Liver (tissue), 3 donors: ENCODE measurements around the gene CLCNKB.

Experiments used
- CTCF ChIP-seq: fragments of 150-350 bp; IDR thresholded peaks from 2 replicates; pipeline ENCODE4 v1.5.1; 2017; ENCODE audit warnings: improper control_type of control experiment, low read depth, low read length; ENCODE audit not compliant: missing input control
- HNF4A ChIP-seq, 2 donors: conservative IDR thresholded peaks; 2 replicates each; pipeline ENCODE4 v1.6.1; 2016; ENCODE audit warnings: antibody characterized with exemption in 2 of 2, mild to moderate bottlenecking in 2 of 2
- RAD21 ChIP-seq, 2 donors: IDR thresholded peaks; 2 replicates each; pipeline ENCODE4 v1.6.1; 2016; ENCODE audit warnings: antibody characterized with exemption in 2 of 2, mild to moderate bottlenecking in 2 of 2
- REST ChIP-seq: IDR thresholded peaks from 2 replicates; pipeline ENCODE4 v1.6.1; 2016; ENCODE audit warnings: antibody characterized with exemption, mild to moderate bottlenecking
- TAF1 ChIP-seq: conservative IDR thresholded peaks from 2 replicates; pipeline ENCODE4 v1.6.1; 2016; ENCODE audit warnings: antibody characterized with exemption, mild to moderate bottlenecking
- TF ChIP-seq, protein P1 (sequence below): IDR thresholded peaks from 2 replicates; pipeline ENCODE4 v1.6.1; 2016; ENCODE audit warnings: antibody characterized with exemption
- TF ChIP-seq, protein P2 (sequence below): IDR thresholded peaks from 2 replicates; pipeline ENCODE4 v1.6.1; 2016; ENCODE audit warnings: antibody characterized with exemption
- TF ChIP-seq, protein P3 (sequence below): IDR thresholded peaks from 2 replicates; pipeline ENCODE4 v1.6.1; 2016; ENCODE audit warnings: antibody characterized with exemption
- donor health status: healthy.
- donor health status: healthy.

- TF ChIP-seq REST (no peak), CTCF (no peak), HNF4A (conservative IDR thresholded peaks at IDR 0.05) (no peak), RAD21 (IDR thresholded peaks at IDR 0.05) (no peak), TAF1 (no peak)
- TF ChIP-seq, protein P1, sequence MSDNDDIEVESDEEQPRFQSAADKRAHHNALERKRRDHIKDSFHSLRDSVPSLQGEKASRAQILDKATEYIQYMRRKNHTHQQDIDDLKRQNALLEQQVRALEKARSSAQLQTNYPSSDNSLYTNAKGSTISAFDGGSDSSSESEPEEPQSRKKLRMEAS = no peak
- TF ChIP-seq, protein P2, sequence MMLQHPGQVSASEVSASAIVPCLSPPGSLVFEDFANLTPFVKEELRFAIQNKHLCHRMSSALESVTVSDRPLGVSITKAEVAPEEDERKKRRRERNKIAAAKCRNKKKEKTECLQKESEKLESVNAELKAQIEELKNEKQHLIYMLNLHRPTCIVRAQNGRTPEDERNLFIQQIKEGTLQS = no peak
- TF ChIP-seq, protein P3, sequence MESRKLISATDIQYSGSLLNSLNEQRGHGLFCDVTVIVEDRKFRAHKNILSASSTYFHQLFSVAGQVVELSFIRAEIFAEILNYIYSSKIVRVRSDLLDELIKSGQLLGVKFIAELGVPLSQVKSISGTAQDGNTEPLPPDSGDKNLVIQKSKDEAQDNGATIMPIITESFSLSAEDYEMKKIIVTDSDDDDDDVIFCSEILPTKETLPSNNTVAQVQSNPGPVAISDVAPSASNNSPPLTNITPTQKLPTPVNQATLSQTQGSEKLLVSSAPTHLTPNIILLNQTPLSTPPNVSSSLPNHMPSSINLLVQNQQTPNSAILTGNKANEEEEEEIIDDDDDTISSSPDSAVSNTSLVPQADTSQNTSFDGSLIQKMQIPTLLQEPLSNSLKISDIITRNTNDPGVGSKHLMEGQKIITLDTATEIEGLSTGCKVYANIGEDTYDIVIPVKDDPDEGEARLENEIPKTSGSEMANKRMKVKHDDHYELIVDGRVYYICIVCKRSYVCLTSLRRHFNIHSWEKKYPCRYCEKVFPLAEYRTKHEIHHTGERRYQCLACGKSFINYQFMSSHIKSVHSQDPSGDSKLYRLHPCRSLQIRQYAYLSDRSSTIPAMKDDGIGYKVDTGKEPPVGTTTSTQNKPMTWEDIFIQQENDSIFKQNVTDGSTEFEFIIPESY = no peak
These were observed 27.4 kb upstream of the CLCNKB start for GRCh38 chr1:16015960-16016901.
